OCI-LY1 (cell line): ENCODE data around the gene SLC22A7.

Experiments
- H2AFZ ChIP-seq: fragments of 200-600 bp; sonication (generic), shearing (Covaris generic); 2 replicates; pipeline ENCODE4 v1.6.0; 2014; ENCODE audit warnings: antibody characterized with exemption, mild to moderate bottlenecking, low read length
- H3F3A ChIP-seq: fragments of 200-600 bp; sonication (generic), shearing (Covaris generic); 2 replicates; pipeline ENCODE4 v1.6.0; 2014; ENCODE audit warnings: mild to moderate bottlenecking, antibody characterized with exemption, low read length, moderate library complexity; ENCODE audit not compliant: insufficient read depth
- H3K27ac ChIP-seq: fragments of 200-600 bp; sonication (generic); 2 replicates; pipeline ENCODE4 v1.5.1; 2014; ENCODE audit warnings: low read length, mixed run types, mild to moderate bottlenecking, low read depth; ENCODE audit not compliant: poor library complexity, severe bottlenecking
- H3K27me3 ChIP-seq: fragments of 200-600 bp; sonication (generic); 2 replicates; pipeline ENCODE4 v1.6.0; 2014; ENCODE audit warnings: antibody characterized with exemption, mild to moderate bottlenecking, low read length, moderate library complexity; ENCODE audit not compliant: insufficient read depth
- H3K36me3 ChIP-seq: fragments of 200-600 bp; sonication (generic); 2 replicates; pipeline ENCODE4 v1.6.1; 2014; ENCODE audit warnings: mild to moderate bottlenecking, antibody characterized with exemption, low read length, moderate library complexity, mixed read lengths; ENCODE audit not compliant: insufficient read depth
- H3K4me1 ChIP-seq: fragments of 200-600 bp; sonication (generic); 2 replicates; pipeline ENCODE4 v1.5.1; 2014; ENCODE audit warnings: mild to moderate bottlenecking, low read length, moderate library complexity; ENCODE audit not compliant: insufficient read depth, severe bottlenecking
- H3K4me2 ChIP-seq: fragments of 200-600 bp; sonication (generic), shearing (Covaris generic); 2 replicates; pipeline ENCODE4 v1.6.1; 2014; ENCODE audit warnings: low read length
- H3K4me3 ChIP-seq: fragments of 200-600 bp; sonication (generic); 2 replicates; pipeline ENCODE4 v1.5.1; 2014; ENCODE audit warnings: low read length, low read depth, mild to moderate bottlenecking, mixed read lengths; ENCODE audit not compliant: poor library complexity, severe bottlenecking
- H3K79me2 ChIP-seq: fragments of 200-600 bp; shearing (Covaris generic); 2 replicates; pipeline ENCODE4 v1.6.1; 2016; ENCODE audit warnings: mixed run types, low read length, mixed read lengths; ENCODE audit not compliant: insufficient read depth
- H3K9ac ChIP-seq: fragments of 200-600 bp; sonication (generic), shearing (Covaris generic); 2 replicates; pipeline ENCODE4 v1.6.1; 2014; ENCODE audit warnings: mild to moderate bottlenecking, low read length, mixed read lengths
- H3K9me2 ChIP-seq: fragments of 200-600 bp; sonication (generic), shearing (Covaris generic); 2 replicates; pipeline ENCODE4 v1.6.1; 2014; ENCODE audit warnings: low read depth, mild to moderate bottlenecking, low read length, mixed read lengths
- H3K9me3 ChIP-seq: fragments of 200-600 bp; shearing (Covaris generic); 2 replicates; pipeline ENCODE4 v1.6.1; 2014; ENCODE audit warnings: low read length, mixed read lengths
- H4K20me1 ChIP-seq: fragments of 200-600 bp; sonication (generic), shearing (Covaris generic); 2 replicates; pipeline ENCODE4 v1.6.0; 2016; ENCODE audit warnings: mild to moderate bottlenecking, low read length; ENCODE audit not compliant: insufficient read depth
- EZH2 ChIP-seq: fragments of 200-600 bp; sonication (generic), shearing (Covaris generic); IDR thresholded peaks from 2 replicates; pipeline ENCODE4 v1.8.0; 2017; ENCODE audit warnings: borderline replicate concordance, mixed run types, mild to moderate bottlenecking, antibody characterized with exemption, low read length, moderate library complexity, mixed read lengths
- TF ChIP-seq, protein P1 (sequence below): fragments of 200-600 bp; sonication (generic), shearing (Covaris generic); IDR thresholded peaks from 2 replicates; pipeline ENCODE4 v1.5.1; 2017; ENCODE audit warnings: mild to moderate bottlenecking, antibody characterized with exemption, low read length, moderate library complexity, mixed read lengths

The SLC22A7 gene

DNA sequence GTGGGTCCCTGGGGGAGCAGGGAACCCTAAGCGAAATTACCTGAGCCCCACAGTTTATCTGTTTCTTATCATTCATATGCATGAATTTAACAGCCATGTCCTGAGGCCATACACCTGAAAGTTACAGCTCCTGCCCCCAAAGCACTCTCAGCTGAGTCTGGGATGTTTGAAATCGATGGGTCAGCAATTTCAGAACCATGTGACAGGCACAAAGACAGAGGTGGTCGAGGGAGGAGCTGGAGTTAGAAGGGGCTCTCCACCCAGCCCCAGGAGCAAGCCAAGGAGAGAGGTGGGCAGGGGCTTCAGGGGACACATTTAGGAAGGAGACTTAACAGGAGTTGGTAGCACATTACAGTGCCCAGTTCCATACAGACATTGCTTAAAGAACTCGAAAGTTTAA is 39.9 kb upstream of the SLC22A7 start:
- H2AFZ ChIP-seq: no peak overlapping the region
- no peaks in the 10 kb centered on the region for H3K36me3 ChIP-seq
- no peaks in the 10 kb centered on the region; the same call in 1 of the 2 replicates for H3K27me3 ChIP-seq
- TF ChIP-seq, protein P1, sequence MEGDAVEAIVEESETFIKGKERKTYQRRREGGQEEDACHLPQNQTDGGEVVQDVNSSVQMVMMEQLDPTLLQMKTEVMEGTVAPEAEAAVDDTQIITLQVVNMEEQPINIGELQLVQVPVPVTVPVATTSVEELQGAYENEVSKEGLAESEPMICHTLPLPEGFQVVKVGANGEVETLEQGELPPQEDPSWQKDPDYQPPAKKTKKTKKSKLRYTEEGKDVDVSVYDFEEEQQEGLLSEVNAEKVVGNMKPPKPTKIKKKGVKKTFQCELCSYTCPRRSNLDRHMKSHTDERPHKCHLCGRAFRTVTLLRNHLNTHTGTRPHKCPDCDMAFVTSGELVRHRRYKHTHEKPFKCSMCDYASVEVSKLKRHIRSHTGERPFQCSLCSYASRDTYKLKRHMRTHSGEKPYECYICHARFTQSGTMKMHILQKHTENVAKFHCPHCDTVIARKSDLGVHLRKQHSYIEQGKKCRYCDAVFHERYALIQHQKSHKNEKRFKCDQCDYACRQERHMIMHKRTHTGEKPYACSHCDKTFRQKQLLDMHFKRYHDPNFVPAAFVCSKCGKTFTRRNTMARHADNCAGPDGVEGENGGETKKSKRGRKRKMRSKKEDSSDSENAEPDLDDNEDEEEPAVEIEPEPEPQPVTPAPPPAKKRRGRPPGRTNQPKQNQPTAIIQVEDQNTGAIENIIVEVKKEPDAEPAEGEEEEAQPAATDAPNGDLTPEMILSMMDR: no peak
- no peak for TF ChIP-seq EZH2
- H3K9me3 ChIP-seq: no peaks in the 10 kb centered on the region
- H3K9me2 ChIP-seq: no peaks in the 10 kb centered on the region
- no peaks in the 10 kb centered on the region for H4K20me1 ChIP-seq
- H3K4me2 ChIP-seq: no peak overlapping the region
- H3K4me1 ChIP-seq: no peaks in the 10 kb centered on the region
- no peak overlapping the region for H3K9ac ChIP-seq
- no peaks in the 10 kb centered on the region for H3K79me2 ChIP-seq
- no peak overlapping the region for H3K27ac ChIP-seq
- no peak overlapping the region for H3K4me3 ChIP-seq
- H3F3A ChIP-seq: no peaks in the 10 kb centered on the region

GRCh38 chr6:43258807-43259686 is 39.0 kb upstream of the SLC22A7 start:
- Histone ChIP-seq H3K9me2 (no peaks in the 10 kb centered on the region), H3K27ac (no peak overlapping the region), H3K4me2 (no peak overlapping the region), H3K27me3 (no peaks in the 10 kb centered on the region; the same call in 1 of the 2 replicates), H3K9ac (no peak overlapping the region), H3K36me3 (no peaks in the 10 kb centered on the region), H3K4me3 (no peak overlapping the region), H4K20me1 (no peaks in the 10 kb centered on the region), H3F3A (no peaks in the 10 kb centered on the region), H3K9me3 (no peaks in the 10 kb centered on the region), H3K79me2 (no peaks in the 10 kb centered on the region), H3K4me1 (no peaks in the 10 kb centered on the region), H2AFZ (no peak overlapping the region)
- TF ChIP-seq, protein P1: no peak
- TF ChIP-seq EZH2: no peak

- TF ChIP-seq EZH2: no peak
- TF ChIP-seq, protein P1: no peak
- no peak overlapping the region for H3K4me3 ChIP-seq
- no peaks in the 10 kb centered on the region for H3F3A ChIP-seq
- H2AFZ ChIP-seq: no peak overlapping the region
- no peaks in the 10 kb centered on the region for H3K9me2 ChIP-seq
- H3K9me3 ChIP-seq: no peaks in the 10 kb centered on the region
- no peaks in the 10 kb centered on the region; the same call in 1 of the 2 replicates for H3K27me3 ChIP-seq
- no peaks in the 10 kb centered on the region for H3K4me1 ChIP-seq
- no peak overlapping the region for H3K9ac ChIP-seq
- H3K79me2 ChIP-seq: no peaks in the 10 kb centered on the region
- no peak overlapping the region for H3K4me2 ChIP-seq
- no peak overlapping the region for H3K27ac ChIP-seq
- no peaks in the 10 kb centered on the region for H3K36me3 ChIP-seq
- H4K20me1 ChIP-seq: no peaks in the 10 kb centered on the region
These were observed 37.3 kb upstream of the SLC22A7 start for GRCh38 chr6:43260791-43261190.
